ENCODE data around the gene DYNC2LI1. TPM values are rescaled to one million over a fixed set of nuclear protein-coding genes. Genes with fewer than 3 reads are reported as not detected.

Gene DYNC2LI1
- total RNA-seq, 1 donor from 2014 or later = 8.1 TPM

- intact Hi-C loops (cut with micrococcal nuclease) = no loop called here
- Histone ChIP-seq H3K27me3 (ENCODE audit: low read depth) (peaks cover 60% of the 10 kb centered on the region), H3K27ac (replicated peaks) (no peak overlapping the region), H3K36me3 (no peaks in the 10 kb centered on the region), H3K4me3 (no peak overlapping the region), H3K9me3 (replicated peaks) (no peaks in the 10 kb centered on the region), H3K4me1 (no peaks in the 10 kb centered on the region)
- no peak for TF ChIP-seq CTCF (IDR thresholded peaks at IDR 0.05; ENCODE audit: borderline replicate concordance)
- DNase-seq = no peak
Observed at GRCh38 chr2:43848214-43848613, 74.4 kb downstream of the DYNC2LI1 start.

DNA sequence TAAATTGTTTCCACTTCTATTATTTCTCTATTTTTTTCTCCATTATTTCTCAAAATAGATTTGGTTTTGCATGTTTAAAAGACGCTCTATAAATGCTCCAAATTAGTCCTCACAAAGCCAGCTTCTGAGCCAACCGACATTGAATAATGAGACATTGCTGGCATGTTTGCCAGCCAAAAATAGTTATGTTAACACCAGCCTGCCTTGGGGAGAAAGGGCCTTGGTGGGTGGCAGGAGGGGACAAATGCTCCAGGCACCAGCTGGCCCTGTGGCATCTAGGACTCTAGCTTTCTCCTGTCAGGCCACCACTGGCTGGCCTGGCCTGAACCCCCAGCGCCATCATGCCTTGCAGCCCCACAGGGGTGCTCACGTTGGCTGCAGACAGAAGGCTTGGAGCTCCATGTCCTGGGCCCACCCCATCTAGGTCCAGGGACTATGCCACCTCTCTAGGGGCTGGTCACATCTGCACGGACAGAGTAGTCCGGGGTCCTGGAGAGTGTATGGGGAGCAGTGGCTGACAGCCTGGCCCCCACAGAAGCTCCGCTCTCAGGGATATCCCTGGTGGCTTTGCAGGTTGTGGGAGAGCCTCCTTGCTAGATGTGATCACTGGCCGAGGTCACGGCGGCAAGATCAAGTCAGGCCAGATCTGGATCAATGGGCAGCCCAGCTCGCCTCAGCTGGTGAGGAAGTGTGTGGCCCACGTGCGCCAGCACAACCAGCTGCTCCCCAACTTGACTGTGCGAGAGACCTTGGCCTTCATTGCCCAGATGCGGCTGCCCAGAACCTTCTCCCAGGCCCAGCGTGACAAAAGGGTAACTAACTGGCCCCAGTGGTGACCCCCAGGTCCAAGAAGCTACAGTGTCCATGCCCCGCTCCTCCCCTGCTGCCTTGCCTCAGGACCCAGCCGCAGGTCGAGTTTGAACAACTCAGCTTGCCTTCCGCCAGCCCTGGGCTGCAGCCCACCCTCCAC is 77.5 kb downstream of the DYNC2LI1 start:
- Histone ChIP-seq H3K4me1 (no peaks in the 10 kb centered on the region), H3K36me3 (no peaks in the 10 kb centered on the region), H3K27me3 (ENCODE audit: low read depth) (peaks cover 83% of the 10 kb centered on the region), H3K4me3 (no peak overlapping the region), H3K9me3 (replicated peaks) (no peaks in the 10 kb centered on the region), H3K27ac (replicated peaks) (no peak overlapping the region)
- DNase-seq = no peak
- TF ChIP-seq CTCF (IDR thresholded peaks at IDR 0.05; ENCODE audit: borderline replicate concordance) = no peak
- intact Hi-C loops (cut with micrococcal nuclease) = no loop called here

- Histone ChIP-seq H3K36me3 (no peaks in the 10 kb centered on the region), H3K27me3 (ENCODE audit: low read depth) (peaks cover 90% of the 10 kb centered on the region), H3K9me3 (replicated peaks) (no peaks in the 10 kb centered on the region), H3K4me1 (no peaks in the 10 kb centered on the region), H3K27ac (replicated peaks) (no peak overlapping the region), H3K4me3 (no peak overlapping the region)
- DNase-seq = no peak
- no peak for TF ChIP-seq CTCF (IDR thresholded peaks at IDR 0.05; ENCODE audit: borderline replicate concordance)
- intact Hi-C loops (cut with micrococcal nuclease) = no loop called here
Observed at GRCh38 chr2:43852196-43852730, 78.4 kb downstream of the DYNC2LI1 start.

- no peak for DNase-seq
- H3K4me1 ChIP-seq = no peaks in the 10 kb centered on the region
- H3K4me3 ChIP-seq = no peak overlapping the region
- peaks cover 99% of the 10 kb centered on the region for H3K27me3 ChIP-seq (ENCODE audit: low read depth)
- TF ChIP-seq CTCF (IDR thresholded peaks at IDR 0.05; ENCODE audit: borderline replicate concordance) = no peak
- H3K36me3 ChIP-seq = no peaks in the 10 kb centered on the region
- intact Hi-C loops (cut with micrococcal nuclease) = no loop called here
- no peaks in the 10 kb centered on the region for H3K9me3 ChIP-seq (replicated peaks)
- H3K27ac ChIP-seq (replicated peaks) = no peak overlapping the region
Observed at GRCh38 chr2:43853141-43854081, 79.6 kb downstream of the DYNC2LI1 start.

DNA sequence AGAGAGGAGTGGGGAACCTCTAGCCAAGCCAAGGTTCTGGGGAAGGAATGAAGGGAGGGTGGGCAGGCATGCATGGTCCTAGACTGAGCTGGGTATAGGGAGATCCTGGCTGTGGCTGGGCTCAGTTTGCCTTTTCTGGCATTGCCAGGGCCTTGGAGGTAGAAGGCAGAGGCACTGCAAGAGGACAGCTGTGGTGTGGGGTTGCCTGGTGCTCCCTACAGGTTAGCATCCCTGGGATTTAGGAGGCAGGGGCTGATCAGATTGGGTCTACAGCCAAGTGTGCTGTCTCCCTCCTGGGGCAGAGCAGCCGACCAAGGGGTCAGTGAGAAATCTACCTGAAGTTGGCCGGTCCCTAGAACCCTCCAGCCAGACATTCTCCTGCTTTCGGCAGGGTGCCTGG is 80.8 kb downstream of the DYNC2LI1 start:
- H3K36me3 ChIP-seq = no peaks in the 10 kb centered on the region
- TF ChIP-seq CTCF (IDR thresholded peaks at IDR 0.05; ENCODE audit: borderline replicate concordance) = no peak
- H3K27me3 ChIP-seq (ENCODE audit: low read depth) = peaks cover 99% of the 10 kb centered on the region
- H3K9me3 ChIP-seq (replicated peaks) = no peaks in the 10 kb centered on the region
- H3K4me3 ChIP-seq = no peak overlapping the region
- intact Hi-C loops (cut with micrococcal nuclease) = no loop called here
- DNase-seq = no peak
- H3K4me1 ChIP-seq = no peaks in the 10 kb centered on the region
- no peak overlapping the region for H3K27ac ChIP-seq (replicated peaks)

All from left ventricle myocardium inferior (tissue), 1 donor.